Nephron progenitor cell (in vitro differentiated cells): ENCODE results near the gene GNPAT.

Experiments
- DNase-seq: peaks from one replicate; pipeline ENCODE4 v3.0.0; 2021
- H3K27ac Mint-ChIP-seq: 2 replicates; pipeline ENCODE4 v1.8.0; 2021; ENCODE audit warnings: mild to moderate bottlenecking, moderate library complexity, mixed read lengths
- H3K27me3 Mint-ChIP-seq: 2 replicates; pipeline ENCODE4 v1.8.0; 2021; ENCODE audit warnings: mild to moderate bottlenecking, low read depth, mixed read lengths; ENCODE audit not compliant: poor library complexity
- H3K36me3 Mint-ChIP-seq: 2 replicates; pipeline ENCODE4 v1.8.0; 2021; ENCODE audit warnings: low read depth, mixed read lengths
- H3K4me1 Mint-ChIP-seq: 2 replicates; pipeline ENCODE4 v1.8.0; 2021; ENCODE audit warnings: mixed read lengths
- H3K4me3 Mint-ChIP-seq: 2 replicates; pipeline ENCODE4 v1.8.0; 2021; ENCODE audit warnings: mild to moderate bottlenecking, moderate library complexity, mixed read lengths
- H3K9me3 Mint-ChIP-seq: 2 replicates; pipeline ENCODE4 v1.8.0; 2021; ENCODE audit warnings: mild to moderate bottlenecking, moderate library complexity, mixed read lengths
- TF ChIP-seq, protein P1 (sequence below): fragments of 200-600 bp; sonication (generic); IDR thresholded peaks from 2 replicates; pipeline ENCODE4 v1.5.0; 2021; ENCODE audit warnings: antibody characterized with exemption

Gene GNPAT

DNA sequence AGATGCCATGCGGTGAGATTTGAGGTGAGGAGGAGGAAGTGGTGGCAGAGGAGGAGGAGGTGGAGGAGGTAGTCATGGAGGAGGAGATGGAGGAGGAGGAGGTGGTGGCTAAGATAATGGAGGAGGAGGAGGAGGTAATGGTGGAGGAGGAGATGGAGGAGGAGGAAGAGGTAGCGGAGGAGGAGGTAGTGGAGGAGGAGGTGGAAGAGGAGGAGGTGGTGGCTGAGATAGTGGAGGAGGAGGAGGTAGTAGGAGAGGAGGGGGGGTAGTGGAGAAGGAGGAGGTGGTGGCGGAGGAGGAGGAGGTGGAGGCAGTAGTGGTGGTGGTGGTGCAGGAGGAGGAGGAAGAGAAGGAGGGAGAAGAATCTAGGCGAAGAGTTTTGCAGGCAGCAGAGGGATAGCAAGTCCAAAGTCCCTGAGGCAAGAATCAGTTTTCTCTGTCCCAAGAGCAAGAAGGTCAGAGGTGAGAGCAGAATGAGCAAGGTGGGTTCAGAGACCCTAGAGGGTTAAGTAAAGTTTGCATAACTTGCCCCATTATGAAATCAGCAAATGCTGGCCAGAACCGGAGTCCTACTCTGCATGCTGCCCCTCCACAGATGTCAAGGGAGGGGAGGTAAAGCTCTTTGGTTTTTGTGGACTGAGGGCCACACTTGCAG lies 38.9 kb upstream of the GNPAT start:
- Mint-ChIP-seq H3K36me3 (no peaks in the 10 kb centered on the region), H3K27ac (no peak overlapping the region), H3K4me1 (peaks cover 28% of the 10 kb centered on the region), H3K27me3 (peaks cover 85% of the 10 kb centered on the region), H3K9me3 (no peaks in the 10 kb centered on the region), H3K4me3 (no peak overlapping the region)
- DNase-seq, result no peak
- TF ChIP-seq, protein P1, sequence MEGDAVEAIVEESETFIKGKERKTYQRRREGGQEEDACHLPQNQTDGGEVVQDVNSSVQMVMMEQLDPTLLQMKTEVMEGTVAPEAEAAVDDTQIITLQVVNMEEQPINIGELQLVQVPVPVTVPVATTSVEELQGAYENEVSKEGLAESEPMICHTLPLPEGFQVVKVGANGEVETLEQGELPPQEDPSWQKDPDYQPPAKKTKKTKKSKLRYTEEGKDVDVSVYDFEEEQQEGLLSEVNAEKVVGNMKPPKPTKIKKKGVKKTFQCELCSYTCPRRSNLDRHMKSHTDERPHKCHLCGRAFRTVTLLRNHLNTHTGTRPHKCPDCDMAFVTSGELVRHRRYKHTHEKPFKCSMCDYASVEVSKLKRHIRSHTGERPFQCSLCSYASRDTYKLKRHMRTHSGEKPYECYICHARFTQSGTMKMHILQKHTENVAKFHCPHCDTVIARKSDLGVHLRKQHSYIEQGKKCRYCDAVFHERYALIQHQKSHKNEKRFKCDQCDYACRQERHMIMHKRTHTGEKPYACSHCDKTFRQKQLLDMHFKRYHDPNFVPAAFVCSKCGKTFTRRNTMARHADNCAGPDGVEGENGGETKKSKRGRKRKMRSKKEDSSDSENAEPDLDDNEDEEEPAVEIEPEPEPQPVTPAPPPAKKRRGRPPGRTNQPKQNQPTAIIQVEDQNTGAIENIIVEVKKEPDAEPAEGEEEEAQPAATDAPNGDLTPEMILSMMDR, result no peak

DNA sequence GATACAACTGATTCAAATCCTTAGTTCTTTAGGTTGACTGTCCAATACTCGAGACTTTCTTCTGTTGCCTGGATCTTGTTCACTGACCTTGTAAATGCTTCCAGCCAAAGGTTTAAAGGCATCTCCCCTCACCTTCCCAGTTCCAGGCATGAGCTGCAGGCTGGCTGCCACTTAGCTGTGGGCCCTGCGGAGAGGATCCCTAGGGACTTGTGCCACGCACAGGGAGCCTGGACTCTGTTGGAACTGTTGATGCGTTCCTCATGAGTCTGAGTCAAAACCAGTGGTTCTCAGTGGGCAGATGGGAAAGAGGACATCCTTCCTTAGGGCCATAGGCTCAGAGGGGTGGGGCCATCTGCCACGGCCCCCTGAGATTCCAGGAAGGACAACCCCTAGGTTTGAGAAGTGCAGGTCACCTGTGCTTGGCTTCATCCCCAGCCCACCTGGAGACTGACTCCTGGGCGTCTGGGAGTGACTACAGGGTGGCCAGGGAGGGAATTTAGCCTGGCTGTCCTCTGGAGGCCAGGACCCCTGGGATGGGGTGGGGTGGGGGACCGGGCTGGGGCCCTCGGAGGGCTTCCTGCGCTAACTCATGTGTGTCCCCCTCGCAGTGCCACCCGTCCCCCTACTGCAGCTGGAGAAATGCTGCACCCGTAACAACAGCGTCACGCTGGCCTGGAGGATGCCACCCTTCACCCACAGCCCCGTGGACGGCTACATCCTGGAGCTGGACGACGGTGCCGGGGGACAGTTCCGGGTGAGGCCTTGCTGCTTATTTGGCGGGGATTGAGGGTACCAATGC lies 37.6 kb upstream of the GNPAT start:
- no peak overlapping the region for H3K27ac Mint-ChIP-seq
- no peaks in the 10 kb centered on the region for H3K9me3 Mint-ChIP-seq
- no peaks in the 10 kb centered on the region for H3K36me3 Mint-ChIP-seq
- peaks cover 28% of the 10 kb centered on the region for H3K4me1 Mint-ChIP-seq
- H3K4me3 Mint-ChIP-seq, result no peak overlapping the region
- peaks cover 82% of the 10 kb centered on the region for H3K27me3 Mint-ChIP-seq
- TF ChIP-seq, protein P1, result no peak
- no peak for DNase-seq

- no peak overlapping the region for H3K4me3 Mint-ChIP-seq
- H3K36me3 Mint-ChIP-seq, result no peaks in the 10 kb centered on the region
- no peaks in the 10 kb centered on the region for H3K9me3 Mint-ChIP-seq
- no peak for DNase-seq
- TF ChIP-seq, protein P1, result no peak
- no peak overlapping the region for H3K27ac Mint-ChIP-seq
- H3K27me3 Mint-ChIP-seq, result peaks cover 65% of the 10 kb centered on the region
- peaks cover 24% of the 10 kb centered on the region for H3K4me1 Mint-ChIP-seq
These were observed 34.2 kb upstream of the GNPAT start for GRCh38 chr1:231206856-231207255.

GRCh38 chr1:231207437-231207836 lies 33.6 kb upstream of the GNPAT start:
- TF ChIP-seq, protein P1, result no peak
- Mint-ChIP-seq H3K4me1 (peaks cover 20% of the 10 kb centered on the region), H3K9me3 (no peaks in the 10 kb centered on the region), H3K27ac (no peak overlapping the region), H3K27me3 (peaks cover 65% of the 10 kb centered on the region), H3K4me3 (no peak overlapping the region), H3K36me3 (no peaks in the 10 kb centered on the region)
- DNase-seq, result no peak

DNA sequence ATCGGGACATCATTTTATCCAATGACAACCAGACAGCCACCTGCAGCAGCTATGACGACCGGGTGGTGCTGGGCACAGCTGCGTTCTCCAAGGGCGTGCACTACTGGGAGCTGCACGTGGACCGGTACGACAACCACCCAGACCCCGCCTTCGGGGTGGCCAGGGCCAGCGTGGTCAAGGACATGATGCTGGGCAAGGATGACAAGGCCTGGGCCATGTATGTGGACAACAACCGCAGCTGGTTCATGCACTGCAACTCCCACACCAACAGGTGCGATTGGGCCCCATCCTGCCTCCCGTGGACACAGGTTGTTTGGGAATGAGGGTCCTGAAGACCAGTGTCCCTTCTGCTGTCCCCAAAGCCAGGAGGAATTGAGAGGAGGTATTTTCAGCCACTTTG lies 32.0 kb upstream of the GNPAT start:
- DNase-seq, result no peak
- Mint-ChIP-seq H3K4me1 (peaks cover 11% of the 10 kb centered on the region), H3K4me3 (no peak overlapping the region), H3K27ac (no peak overlapping the region), H3K9me3 (no peaks in the 10 kb centered on the region), H3K27me3 (peaks cover 71% of the 10 kb centered on the region), H3K36me3 (no peaks in the 10 kb centered on the region)
- TF ChIP-seq, protein P1, result no peak
